Stimulated activated CD4-positive, alpha-beta T cell treated with anti-CD3 and anti-CD28 coated beads, TNF-alpha, amount 100 ng/mL, for 24 hours (primary cell): ENCODE data around the gene AKNA.
A peak's percentile ranks its signal among the peaks of the same experiment; 100 is the strongest.

Experiments used
- DNase-seq, 3 experiments: peaks; one replicate each; pipeline ENCODE4 v3.0.0-alpha.2; 2020; ENCODE audit warnings: low read depth in 3 of 3

AKNA gene

GRCh38 chr9:114378016-114378415 lies 9.8 kb downstream of the AKNA start:
- DNase-seq = no peak

- DNase-seq = no peak
Measured at GRCh38 chr9:114376586-114377445, 11.0 kb downstream of the AKNA start.

- DNase-seq = no peak
Measured at GRCh38 chr9:114375386-114376175, 12.2 kb downstream of the AKNA start.

- DNase-seq = no peak
Measured at GRCh38 chr9:114374936-114375335, 12.8 kb downstream of the AKNA start.

GRCh38 chr9:114373960-114374730 lies 13.6 kb downstream of the AKNA start:
- DNase-seq = no peak

GRCh38 chr9:114372921-114373448 lies 14.8 kb downstream of the AKNA start:
- DNase-seq = peak; percentile 49 to 80 (median 51)

- DNase-seq = no peak
Measured at GRCh38 chr9:114371973-114372917, 15.5 kb downstream of the AKNA start.

GRCh38 chr9:114371343-114371944 lies 16.3 kb downstream of the AKNA start:
- no peak for DNase-seq

GRCh38 chr9:114370968-114371320 lies 16.8 kb downstream of the AKNA start:
- no peak for DNase-seq

GRCh38 chr9:114370251-114370967 lies 17.4 kb downstream of the AKNA start:
- no peak for DNase-seq

- DNase-seq = no peak
Measured at GRCh38 chr9:114369216-114370130, 18.3 kb downstream of the AKNA start.

GRCh38 chr9:114367772-114368569 lies 19.8 kb downstream of the AKNA start:
- DNase-seq = no peak

- DNase-seq = no peak
Measured at GRCh38 chr9:114367366-114367765, 20.4 kb downstream of the AKNA start.

GRCh38 chr9:114366334-114367128 lies 21.3 kb downstream of the AKNA start:
- no peak for DNase-seq

GRCh38 chr9:114365194-114365593 lies 22.6 kb downstream of the AKNA start:
- DNase-seq = no peak

- DNase-seq = no peak
Measured at GRCh38 chr9:114364134-114365041, 23.4 kb downstream of the AKNA start.
